RCC 7860 (cell line): ENCODE data around the gene UNC5A.

Experiments used
- DNase-seq: peaks from one replicate; pipeline ENCODE4 v3.0.0-alpha.2; 2015; ENCODE audit warnings: low spot score
- FAIRE-seq: peaks from 2 replicates; lab custom pipeline; 2012; peaks lifted over from hg19 to GRCh38; lab: Jason Lieb, UNC

Gene UNC5A

DNA sequence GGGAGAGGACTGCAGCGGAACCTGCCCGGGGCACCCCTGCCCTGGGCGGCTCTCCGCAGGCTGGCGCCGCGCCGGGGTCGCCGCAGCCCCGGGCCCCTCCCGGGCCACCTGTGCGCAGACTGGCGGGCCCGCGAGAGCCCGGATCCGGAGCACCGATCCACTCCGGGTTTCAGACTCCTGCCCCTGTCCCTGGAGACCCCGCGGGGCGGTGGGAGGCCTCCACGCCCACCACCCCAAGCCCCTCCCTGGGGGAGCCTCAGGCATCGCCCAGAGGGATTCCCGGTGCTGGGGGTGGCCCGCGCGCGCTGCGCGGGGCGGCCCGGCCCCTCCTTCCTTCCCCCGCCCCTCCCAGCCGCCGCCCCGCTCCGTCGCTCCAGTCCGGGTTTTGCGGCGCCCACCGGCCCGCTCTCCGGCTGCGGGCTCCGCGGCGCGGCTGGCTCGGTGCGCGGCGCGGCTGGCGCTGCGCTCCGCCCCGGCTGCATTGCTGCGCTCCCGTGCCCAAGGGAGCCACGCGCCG, at the start of gene UNC5A:
Gene UNC5A (plus strand): TSS at position 479 of the 517 bp plus-strand sequence. CDS start 192 bp downstream, outside the sequence.
- DNase-seq, result no peak
- FAIRE-seq, result no peak

DNA sequence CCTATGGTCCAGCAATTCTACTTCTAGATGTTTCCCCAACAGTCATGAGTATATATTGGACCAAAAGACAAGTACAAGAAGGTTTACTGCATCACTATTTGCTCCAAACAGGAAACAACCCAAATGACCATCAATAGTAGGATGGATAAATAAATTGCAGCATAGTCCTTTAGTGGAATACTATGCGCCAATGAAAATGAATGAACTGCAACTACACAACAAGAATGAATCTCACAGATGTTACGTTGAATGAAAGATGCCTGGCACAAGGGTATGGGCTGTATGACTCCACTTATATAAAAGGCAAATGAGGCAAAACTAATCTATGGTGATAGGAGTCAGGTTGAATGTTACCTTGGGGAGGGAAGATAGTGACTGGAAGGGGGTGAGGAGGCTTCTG, 48.6 kb upstream of the UNC5A start:
- DNase-seq (no peak), FAIRE-seq (no peak)

DNA sequence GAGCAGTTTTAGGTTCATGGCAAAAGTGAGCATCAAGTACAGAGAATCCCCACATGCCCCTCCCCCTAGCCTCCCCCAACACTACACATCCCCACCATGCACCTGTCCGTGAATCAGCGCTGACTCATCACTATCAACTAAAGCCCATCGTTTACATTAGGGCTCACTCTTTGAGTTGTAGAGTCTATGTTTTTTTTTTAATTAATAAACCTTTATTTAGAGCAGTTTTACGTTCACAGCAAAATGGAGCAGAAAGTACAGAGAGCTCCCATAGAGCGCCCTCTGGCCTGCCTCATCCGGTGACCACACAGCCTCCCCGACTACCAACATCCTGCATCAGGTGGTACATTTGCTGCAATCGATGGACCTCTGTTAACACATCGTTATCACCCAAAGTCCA, 47.9 kb upstream of the UNC5A start:
- FAIRE-seq (no peak), DNase-seq (no peak)

DNA sequence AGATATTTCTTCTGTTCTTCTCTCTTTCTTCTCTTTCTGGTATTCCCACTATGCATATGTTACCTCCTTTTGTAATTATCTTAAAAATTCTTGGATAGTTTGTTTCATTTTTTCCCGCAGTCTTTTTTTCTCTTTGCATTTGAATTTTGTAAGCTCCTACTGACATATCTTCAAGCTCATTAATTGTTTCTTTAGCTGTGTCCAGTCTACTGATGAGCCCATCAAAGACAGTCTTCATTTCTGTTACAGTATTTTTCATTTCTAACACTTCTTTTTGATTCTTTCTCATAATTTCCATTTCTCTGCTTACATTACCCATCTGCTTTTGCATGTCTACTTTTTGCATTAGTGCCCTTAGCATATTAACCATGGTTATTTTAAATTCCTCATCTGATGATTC, 44.7 kb upstream of the UNC5A start:
- FAIRE-seq (no peak), DNase-seq (no peak)

DNA sequence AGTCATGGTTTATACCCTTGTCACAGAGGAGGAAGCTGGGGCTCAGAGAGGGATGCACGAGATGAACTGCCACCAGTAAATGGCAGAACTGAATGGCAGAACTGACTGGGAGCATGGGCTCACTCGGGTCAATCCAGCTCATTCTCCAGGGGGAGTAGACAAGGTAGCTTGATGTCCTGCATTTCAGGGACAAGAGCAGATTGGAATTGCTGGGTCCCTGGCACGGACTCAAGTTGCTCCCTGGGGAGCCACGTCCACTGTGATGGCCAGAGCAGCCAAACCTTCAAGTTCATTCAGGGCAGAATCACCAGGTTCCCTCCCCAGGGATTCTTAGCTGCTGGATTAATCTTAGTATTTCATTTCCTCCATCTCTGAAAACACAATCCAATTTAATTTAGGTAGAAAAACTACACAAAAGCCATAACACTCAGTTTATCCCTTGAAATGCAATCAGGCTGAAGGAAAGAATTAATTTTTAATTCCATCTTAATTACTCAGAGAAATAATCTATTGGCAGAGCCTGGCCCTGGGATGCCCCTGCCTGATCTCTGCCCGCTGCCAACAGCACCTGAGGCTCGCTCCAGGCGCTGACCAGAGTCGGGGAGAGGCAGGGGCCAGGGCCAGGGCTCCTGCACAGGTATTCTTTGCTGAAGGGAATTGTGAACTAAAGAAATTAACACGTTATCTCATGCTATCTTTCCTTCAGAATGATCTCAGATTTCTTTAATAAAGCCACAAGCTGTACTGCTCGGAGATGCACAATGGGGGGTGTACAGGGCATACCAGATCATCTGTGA, 42.0 kb upstream of the UNC5A start:
- no peak for FAIRE-seq
- DNase-seq, result no peak

DNA sequence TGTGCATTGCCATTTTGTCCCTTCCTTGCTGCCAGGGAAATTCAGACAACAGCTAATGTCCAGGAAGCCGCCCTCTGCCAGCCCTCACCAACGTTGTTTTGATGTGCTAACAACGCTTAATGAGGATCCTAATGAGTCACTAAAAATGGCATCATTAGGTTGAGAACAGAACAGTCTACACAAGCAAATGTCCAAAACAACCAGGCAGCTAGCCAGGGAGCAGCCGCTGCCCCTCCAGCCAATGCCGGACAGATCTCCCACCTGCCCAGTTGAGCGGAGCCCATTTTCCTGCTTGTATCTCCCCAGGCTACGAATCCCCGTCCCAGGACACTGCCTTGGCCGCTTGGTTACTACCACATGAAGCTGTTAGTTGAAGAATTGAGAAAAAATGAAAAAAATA, 40.4 kb upstream of the UNC5A start:
- DNase-seq, result no peak

DNA sequence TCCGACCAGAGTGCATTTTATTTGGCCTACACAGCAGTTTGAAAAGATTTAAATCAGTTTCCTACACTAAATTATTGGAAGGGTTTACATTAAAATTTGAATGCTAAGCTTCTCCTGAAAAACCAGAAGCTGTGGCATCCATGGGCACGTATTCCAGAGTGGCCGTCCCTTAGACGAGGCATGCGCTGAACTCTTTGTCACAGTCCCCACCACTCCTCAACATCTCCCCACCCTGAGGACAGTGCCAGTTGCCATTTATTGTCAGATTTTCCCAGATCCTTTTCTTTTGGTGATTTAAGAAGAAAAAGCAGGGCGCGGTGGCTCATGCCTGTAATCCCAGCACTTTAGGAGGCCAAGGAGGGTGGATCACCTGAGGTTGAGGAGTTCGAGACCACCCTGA, 39.9 kb upstream of the UNC5A start:
- FAIRE-seq, result no peak
- DNase-seq, result no peak

More for the DNA sequence above, 40.4 kb upstream of the UNC5A start:
- FAIRE-seq, result no peak

DNA sequence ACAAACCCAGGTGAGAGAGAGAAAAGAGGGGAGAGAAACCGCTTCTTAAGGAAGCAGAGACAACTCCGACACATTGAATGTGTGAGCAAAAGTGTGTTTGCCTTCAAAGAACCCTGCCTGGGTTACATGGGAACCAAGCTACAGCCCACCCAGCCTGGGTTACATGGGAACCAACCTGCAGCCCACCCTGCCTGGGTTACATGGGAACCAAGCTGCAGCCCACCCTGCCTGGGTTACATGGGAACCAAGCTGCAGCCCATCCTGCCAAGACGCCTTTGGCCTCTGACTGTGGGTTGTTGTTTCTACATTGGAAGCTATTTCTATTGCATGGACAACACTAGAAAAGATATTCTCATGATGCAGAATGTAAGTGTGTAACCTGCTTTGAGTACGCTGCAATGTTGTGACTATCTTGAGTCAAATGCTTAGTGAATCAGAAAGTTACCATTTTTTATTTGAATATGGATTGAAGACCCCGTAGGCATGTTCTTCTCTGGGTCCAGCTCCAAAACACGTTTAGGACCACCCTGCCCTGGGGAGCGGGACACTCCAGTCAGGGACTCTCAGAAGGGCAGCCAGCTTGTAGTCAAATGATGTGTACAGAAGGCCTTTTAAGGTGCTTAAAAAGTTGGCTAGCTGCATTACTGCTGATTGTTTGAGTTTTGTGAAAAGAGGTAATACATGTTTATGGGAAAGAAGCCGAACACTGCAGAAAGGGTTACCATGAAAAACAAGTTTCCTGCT, 39.1 kb upstream of the UNC5A start:
- no peak for FAIRE-seq
- no peak for DNase-seq

DNA sequence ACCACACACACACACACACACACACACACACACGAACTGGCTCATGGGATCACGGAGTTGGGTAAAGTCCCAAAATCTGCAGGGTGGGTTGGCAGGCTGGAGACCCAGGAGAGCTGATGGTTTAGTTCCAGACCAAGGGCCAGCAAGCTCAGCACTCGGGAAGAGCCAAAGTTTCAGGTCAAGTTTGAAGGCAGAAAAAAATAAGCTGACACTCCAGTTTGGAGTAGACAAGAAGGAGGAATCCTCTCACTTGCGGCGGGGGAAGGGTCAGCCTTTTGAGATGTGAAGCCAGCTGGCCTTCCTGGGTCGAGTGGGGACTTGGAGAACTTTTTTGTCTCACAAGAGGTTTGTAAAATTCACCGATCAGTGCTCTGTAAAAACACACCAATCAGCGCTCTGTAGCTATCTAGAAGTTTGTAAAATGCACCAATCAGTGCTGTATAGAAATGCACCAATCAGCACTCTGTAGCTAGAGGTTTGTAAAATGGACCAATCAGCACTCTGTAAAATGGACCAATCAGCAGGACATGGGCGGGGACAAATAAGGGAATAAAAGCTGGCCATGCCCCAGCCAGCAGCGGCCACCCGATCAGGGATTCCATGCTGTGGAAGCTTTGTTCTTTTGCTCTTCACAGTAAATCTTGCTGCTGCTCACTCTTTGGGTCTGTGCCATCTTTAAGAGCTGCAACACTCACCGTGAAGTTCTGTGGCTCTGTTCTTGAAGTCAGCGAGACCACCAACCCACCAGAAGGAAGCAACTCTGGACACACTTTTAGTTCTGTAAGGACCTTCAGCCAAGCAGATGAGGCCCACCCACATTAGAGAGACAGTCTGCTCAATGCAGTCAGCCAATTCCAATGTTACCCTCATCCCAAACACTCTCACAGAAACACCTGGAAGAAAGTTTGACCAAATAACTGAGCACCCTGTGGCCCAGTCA, 37.8 kb upstream of the UNC5A start:
- no peak for DNase-seq
- no peak for FAIRE-seq

DNA sequence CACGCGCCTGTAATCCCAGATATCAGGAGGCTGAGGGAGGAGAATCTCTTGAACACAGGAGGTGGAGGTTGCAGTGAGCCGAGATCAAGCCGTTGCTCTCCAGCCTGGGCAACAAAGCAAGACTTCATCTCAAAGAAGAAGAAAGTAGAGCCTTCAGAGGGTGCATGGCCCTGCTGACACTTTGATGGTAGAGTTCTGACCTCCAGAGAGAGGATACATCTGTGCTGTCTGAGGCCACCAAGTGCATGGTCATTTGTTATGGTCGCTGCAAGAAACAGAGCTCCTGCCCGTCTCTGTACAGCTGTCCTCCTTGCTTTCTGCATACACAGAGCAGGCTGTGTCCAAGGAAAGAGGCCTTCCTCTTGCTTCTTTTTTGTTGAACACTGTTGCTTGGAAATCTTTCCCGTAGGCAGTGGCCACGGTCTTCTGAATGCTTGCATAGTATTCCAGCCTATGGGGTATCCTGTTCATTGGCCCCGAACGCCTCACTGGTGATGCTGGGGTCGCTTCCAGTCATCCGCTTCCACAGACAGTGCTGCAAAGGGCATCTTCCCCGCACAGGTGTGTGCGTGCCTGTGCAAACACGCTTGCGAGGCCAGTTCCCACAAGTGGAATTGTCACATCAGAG, 36.8 kb upstream of the UNC5A start:
- no peak for FAIRE-seq

DNA sequence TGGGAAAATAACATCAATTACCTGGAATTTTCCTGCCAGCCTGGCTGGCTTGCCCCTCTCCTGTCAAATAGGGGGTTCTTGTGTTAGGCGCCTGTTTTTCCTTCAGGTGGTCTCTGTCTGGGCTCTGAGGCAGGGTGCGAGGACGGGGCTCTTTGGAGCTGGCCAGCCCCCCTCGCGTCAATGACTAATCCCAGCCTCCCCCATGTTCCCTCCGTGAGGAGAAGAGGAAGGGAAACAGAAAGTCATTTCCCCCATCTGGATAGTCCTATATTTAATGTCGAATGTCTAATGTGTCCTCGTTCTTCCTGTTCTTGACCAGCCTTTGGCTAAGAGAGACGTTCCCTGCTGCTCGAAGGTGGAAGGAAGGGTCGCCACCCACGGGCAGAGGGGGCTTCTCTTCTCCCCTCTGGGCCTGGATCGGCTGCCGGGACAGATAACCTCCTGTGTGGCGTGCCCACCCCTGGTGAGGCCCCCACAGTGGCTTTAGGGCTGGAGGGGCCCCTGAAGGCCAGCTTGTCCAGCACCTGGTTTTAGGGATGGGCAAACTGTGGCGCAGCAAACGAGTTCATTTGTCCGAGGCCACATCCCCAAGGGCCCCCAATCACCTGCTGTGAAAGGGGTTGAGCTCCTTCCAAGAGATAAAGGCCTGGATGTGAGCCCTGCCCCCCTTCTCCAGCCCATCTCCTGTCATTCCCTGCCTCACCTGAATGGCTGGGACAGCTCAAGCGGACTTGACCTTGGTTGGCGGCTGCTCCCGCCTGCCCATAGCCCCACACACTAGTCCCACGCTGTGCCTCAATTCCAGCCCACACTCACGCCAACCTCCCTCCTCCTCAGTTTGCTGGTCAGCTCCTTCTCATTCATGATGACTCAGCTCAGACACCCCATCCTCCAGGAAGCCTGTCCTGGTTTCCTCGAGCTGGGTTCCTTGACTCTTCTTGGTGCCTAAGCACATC, 35.9 kb upstream of the UNC5A start:
- DNase-seq (no peak), FAIRE-seq (no peak)

More for the DNA sequence above, 36.8 kb upstream of the UNC5A start:
- DNase-seq, result no peak

DNA sequence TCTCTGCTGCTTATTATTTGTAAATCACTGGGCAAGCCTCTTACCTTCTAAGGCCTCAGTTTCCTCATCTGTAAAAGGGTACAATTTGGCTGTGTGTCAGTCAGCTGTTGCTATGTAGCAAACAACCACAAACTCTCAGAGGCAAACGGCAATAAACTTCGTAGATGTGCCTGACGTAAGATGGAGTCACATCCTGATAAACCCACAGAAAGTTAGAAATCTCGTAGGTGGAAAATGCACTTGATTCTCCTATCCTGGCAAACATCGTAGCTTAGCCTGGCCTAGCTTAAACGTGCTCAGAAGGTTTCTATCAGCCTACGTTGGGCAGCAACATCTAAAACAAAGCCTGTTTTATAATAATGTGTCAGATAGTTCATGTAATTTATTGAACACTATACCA, 35.0 kb upstream of the UNC5A start:
- DNase-seq, result no peak
- no peak for FAIRE-seq

DNA sequence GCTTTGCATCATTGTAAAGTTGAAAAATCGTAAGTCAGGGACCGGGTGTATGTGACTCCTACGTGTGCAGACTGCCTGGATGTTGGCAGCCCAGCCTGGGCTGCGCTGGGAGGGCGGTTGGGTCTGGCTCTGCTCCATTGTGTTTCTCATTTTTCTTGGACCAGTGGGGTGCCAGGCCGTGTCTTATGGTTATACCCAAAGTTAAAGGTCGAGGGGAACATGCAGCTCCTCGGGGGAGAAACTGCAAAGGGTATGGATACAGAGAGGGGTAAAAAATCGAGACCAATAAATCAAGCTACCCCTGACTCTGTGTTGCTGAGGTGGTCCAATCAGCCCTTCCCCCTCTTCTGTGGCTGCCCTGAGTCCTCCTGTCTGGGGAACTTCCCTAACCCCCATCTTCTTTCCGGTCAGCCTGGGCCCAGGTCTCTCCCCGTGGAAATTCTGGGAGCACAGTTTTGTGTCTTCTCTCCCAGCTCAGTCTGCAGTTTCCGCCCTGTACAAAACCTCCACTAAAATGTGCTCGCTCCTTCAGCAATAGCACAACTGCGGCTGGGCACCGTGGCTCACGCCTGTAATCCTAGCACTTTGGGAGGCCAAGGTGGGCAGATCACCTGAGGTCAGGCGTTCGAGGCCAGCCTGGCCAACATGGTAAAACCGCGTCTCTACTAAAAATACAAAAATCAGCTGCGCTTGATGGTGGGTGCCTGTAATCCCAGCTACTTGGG, 34.1 kb upstream of the UNC5A start:
- DNase-seq (no peak), FAIRE-seq (no peak)

DNA sequence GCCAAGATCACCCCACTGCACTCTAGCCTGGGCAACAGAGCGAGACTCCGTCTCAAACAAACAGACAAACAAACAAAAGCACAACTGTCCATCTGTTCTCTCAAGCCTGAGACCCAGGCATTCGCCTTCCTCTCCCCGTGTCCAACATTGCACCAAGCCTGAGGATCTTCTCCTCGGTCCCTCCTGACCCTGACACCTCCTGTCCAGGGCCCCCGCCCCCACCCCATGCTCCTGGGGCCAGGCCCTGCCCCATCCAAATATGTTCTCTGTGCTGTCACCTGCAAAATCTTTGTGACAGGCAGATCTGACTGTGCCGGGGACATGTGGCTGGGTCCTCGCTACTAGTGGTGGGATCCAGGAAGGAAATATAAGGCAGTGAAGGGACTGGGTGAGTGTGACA, 33.4 kb upstream of the UNC5A start:
- FAIRE-seq (no peak), DNase-seq (no peak)

DNA sequence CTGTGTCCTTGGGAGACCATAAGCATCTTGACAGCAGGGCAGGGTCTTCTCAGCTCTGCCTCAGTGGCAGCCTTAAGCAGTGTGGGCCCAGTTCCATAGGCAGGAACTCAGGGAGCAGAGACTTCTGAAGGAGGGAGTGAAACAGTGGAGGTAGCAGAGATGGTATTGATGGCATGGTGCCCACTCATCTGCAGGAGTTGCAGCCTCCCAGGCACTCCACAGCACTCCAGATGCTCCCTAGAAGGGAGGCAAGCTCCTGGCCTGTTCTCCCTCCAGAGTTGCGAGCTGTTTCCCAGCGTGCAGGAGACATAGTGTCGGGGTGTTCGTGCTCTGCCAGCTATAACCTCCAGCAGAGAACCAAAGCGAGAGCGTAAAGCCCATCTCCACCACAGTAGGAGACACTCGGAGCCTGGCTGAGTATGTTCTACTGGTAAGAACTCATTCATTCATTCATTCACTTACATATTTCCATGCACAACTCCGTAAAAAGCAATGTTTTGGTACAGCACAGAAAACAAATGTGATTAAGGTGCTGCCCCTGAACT, 31.4 kb upstream of the UNC5A start:
- no peak for FAIRE-seq
- no peak for DNase-seq

DNA sequence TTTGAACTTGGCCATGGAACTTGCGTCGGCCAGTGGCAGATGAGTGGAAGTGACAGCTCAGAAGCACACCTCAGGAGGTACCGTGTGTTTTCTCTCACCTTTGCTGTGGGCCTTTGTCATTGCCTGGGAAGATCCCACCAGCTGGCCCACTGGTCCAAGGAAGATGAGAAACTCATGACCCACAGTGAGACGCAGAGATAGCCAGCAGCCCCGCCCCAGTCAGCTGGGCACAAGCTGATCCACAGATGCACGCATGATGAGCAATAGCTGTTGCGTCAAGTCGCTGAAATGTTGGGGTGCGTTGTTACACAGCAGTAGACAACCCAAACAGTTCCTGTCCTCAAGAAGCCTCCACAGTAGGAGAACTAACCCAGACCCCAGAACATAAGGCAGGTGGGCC, 30.8 kb upstream of the UNC5A start:
- FAIRE-seq (no peak), DNase-seq (no peak)

DNA sequence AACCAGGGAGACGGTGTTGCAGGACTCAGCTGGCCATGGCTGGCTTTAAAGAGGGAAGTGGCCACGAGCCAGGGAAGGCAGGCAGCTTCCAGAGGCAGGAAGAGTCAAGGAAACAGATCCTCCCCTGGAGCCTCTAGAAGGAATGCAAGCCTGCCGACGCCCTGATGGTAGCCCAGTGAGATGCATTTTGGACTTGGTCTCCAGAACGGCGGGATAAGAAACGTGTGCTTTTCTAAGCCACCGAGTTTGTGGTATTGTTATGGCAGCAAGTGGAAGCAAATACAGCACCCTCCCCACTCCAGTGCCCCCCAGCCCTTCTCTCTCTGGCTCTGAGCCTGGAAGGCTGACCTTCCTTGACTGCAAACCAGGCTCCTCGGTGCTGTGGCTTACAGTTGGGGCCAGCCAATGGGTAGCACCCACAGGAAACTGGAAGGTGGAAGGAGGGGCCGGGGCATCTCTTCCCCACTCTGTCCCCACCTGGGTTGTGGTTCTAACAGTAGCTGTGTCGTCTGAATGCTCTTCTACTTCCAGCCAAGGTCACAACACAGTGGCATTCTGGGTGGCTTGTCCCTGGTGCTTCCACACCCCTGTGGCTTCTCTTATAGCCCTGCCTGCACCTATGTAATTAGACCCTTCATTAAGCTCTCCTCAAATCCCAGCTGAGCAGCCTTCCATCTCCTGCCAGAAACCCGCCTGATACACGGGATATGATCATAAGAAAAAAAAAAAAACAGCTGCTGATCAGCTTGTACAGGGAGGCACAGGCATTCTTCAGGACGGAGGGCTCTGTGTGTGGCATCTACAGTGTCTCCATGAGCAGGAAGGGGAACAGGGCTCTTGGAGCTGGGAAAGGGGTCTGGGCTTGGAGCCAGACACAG, 29.9 kb upstream of the UNC5A start:
- DNase-seq (no peak), FAIRE-seq (no peak)

DNA sequence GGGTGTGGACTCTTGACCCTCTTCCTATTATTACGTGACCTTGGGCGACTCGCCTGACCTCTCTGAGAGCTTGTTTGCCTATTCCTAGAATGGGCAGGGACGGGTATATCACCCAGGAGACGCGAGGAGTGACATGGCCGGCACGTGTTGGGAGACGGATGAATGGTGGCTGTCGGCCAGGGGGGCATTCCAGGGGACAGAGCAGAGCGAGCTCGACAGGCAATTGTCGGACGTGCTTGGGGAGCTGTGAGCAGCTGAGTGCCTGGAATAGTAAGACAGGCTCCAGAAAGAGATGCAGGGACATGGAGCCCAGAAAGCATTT, 29.3 kb upstream of the UNC5A start:
- DNase-seq, result no peak
- no peak for FAIRE-seq
